Left ventricle myocardium inferior (tissue), 1 donor: ENCODE measurements around the gene CCNF. TPM values are rescaled to one million over a fixed set of nuclear protein-coding genes. Genes with fewer than 3 reads are reported as not detected.

Source experiments
- DNase-seq: peaks from one replicate; pipeline ENCODE4 v3.0.0-alpha.2; 2020
- H3K27ac ChIP-seq: fragments of 200-600 bp; replicated peaks from 2 replicates; pipeline ENCODE4 v1.8.0; 2021
- H3K27me3 ChIP-seq: fragments of 200-600 bp; 2 replicates; pipeline ENCODE4 v1.8.0; 2021; ENCODE audit warnings: low read depth
- H3K36me3 ChIP-seq: fragments of 200-600 bp; 2 replicates; pipeline ENCODE4 v1.8.0; 2021
- H3K4me1 ChIP-seq: fragments of 200-600 bp; 2 replicates; pipeline ENCODE4 v1.8.0; 2021
- H3K4me3 ChIP-seq: fragments of 200-600 bp; 2 replicates; pipeline ENCODE4 v1.8.0; 2021; ENCODE audit warnings: mild to moderate bottlenecking, moderate library complexity
- H3K9me3 ChIP-seq: fragments of 200-600 bp; replicated peaks from 2 replicates; pipeline ENCODE4 v1.8.0; 2021
- intact Hi-C: fragments of 100-400 bp; cut with micrococcal nuclease; formaldehyde crosslinking; loops from one replicate; pipeline ENCODE4 v1.11.0; 2022
- total RNA-seq: library from RNA; stranded (reverse); fragmentation: NEBNext Ultra II Directional; extraction: Animal tissue kit (Norgen Biotek cat#: 25700); gene quantifications from one replicate; pipeline ENCODE4 v1.2.1, GENCODE V29; 2021
- TF ChIP-seq, protein P1 (sequence below): fragments of 200-600 bp; IDR thresholded peaks from 2 replicates; pipeline ENCODE4 v1.8.0; 2021; ENCODE audit warnings: antibody characterized with exemption, mild to moderate bottlenecking, borderline replicate concordance
- donor health status: DM: no; HTN: yes; CAD: no; lungs with severe emphysema.

The CCNF gene
- total RNA-seq, 1 donor from 2014 or later, result 0.96 TPM

DNA sequence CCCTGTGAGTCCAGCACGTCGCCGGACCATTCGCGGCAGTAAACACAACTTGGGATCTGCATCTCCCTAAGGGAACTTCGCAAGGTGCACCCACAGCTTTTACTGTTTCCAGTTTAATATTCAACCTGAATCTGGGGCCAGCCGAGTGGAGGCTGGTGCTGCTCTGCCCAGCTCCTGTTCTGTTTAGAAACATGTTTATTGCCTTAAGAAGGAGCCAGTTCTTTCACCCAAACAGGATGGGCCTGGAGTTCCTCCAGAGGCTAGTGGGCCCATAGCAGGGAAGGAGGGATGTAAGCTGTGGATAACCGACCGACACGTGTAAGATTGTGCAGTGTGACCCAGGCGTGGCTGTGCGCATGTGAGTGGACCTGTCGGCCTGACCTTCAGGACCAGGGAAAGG is 63.0 kb downstream of the CCNF start:
- peaks cover 10% of the 10 kb centered on the region for H3K36me3 ChIP-seq
- H3K4me1 ChIP-seq, result peaks cover 11% of the 10 kb centered on the region
- TF ChIP-seq, protein P1, sequence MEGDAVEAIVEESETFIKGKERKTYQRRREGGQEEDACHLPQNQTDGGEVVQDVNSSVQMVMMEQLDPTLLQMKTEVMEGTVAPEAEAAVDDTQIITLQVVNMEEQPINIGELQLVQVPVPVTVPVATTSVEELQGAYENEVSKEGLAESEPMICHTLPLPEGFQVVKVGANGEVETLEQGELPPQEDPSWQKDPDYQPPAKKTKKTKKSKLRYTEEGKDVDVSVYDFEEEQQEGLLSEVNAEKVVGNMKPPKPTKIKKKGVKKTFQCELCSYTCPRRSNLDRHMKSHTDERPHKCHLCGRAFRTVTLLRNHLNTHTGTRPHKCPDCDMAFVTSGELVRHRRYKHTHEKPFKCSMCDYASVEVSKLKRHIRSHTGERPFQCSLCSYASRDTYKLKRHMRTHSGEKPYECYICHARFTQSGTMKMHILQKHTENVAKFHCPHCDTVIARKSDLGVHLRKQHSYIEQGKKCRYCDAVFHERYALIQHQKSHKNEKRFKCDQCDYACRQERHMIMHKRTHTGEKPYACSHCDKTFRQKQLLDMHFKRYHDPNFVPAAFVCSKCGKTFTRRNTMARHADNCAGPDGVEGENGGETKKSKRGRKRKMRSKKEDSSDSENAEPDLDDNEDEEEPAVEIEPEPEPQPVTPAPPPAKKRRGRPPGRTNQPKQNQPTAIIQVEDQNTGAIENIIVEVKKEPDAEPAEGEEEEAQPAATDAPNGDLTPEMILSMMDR, result no peak
- no peaks in the 10 kb centered on the region for H3K27me3 ChIP-seq
- intact Hi-C loops, result no loop called here
- DNase-seq, result no peak
- H3K9me3 ChIP-seq, result no peaks in the 10 kb centered on the region
- no peak overlapping the region for H3K27ac ChIP-seq
- H3K4me3 ChIP-seq, result no peak overlapping the region

DNA sequence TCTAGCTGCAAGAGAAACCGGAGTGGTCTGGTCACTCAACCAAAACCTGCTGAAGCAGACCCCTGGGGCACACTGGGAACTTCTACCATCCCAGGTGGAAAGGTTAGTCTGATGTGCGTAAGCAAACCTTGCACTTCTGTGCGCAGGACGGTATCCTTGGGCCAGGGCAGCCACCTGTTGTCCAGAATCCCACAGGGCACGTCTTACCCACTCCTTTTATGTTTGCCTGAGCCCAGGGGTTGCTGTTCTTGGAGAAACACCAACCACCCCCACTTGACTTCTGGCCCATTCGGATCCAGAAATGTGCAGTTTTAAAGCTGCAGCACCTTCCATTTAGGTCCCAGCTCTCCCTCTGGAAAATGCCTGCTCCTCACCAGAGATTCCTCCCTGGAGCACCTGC is 64.4 kb downstream of the CCNF start:
- Histone ChIP-seq H3K4me3 (no peak overlapping the region), H3K27ac (no peak overlapping the region), H3K27me3 (no peaks in the 10 kb centered on the region), H3K4me1 (peaks cover 21% of the 10 kb centered on the region), H3K9me3 (no peaks in the 10 kb centered on the region), H3K36me3 (peaks cover 10% of the 10 kb centered on the region)
- intact Hi-C loops, result no loop called here
- TF ChIP-seq, protein P1, result no peak
- no peak for DNase-seq

DNA sequence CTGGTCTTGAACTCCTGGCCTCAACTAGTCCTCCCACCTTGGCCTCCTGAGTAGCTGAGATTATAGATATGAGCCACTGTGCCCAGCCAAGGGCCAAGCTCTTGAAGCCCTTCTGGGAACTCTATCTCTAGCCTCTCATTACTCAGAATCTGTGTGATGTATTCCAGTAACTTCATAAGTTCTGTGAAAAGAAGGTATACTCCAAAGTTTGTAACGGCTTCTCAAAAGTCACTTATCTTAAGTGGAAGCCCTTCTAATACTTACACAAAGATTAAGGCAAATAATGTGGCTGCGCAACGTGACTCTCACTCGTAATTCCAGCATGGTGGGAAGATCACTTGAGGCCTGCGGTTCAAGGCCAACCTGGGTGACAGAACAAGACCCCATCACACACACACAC is 65.4 kb downstream of the CCNF start:
- Histone ChIP-seq H3K9me3 (no peaks in the 10 kb centered on the region), H3K27ac (no peak overlapping the region), H3K27me3 (no peaks in the 10 kb centered on the region), H3K4me1 (peaks cover 31% of the 10 kb centered on the region), H3K36me3 (peaks cover 10% of the 10 kb centered on the region), H3K4me3 (no peak overlapping the region)
- intact Hi-C loops, result no loop called here
- TF ChIP-seq, protein P1, result no peak
- DNase-seq, result no peak

- no peaks in the 10 kb centered on the region for H3K27me3 ChIP-seq
- H3K9me3 ChIP-seq, result no peaks in the 10 kb centered on the region
- H3K4me3 ChIP-seq, result no peak overlapping the region
- peaks cover 10% of the 10 kb centered on the region for H3K36me3 ChIP-seq
- DNase-seq, result no peak
- intact Hi-C loops, result no loop called here
- H3K27ac ChIP-seq, result no peak overlapping the region
- TF ChIP-seq, protein P1, result no peak
- H3K4me1 ChIP-seq, result peaks cover 35% of the 10 kb centered on the region
Measured at GRCh38 chr16:2495041-2495440, 65.8 kb downstream of the CCNF start.

GRCh38 chr16:2496223-2497115 is 67.2 kb downstream of the CCNF start:
- H3K4me3 ChIP-seq, result peak overlapping the region; percentile 30
- peak overlapping the region; percentile 84 for H3K27ac ChIP-seq
- no peaks in the 10 kb centered on the region for H3K27me3 ChIP-seq
- DNase-seq, result no peak
- H3K9me3 ChIP-seq, result no peaks in the 10 kb centered on the region
- TF ChIP-seq, protein P1, result no peak
- intact Hi-C loops, result no loop called here
- peaks cover 41% of the 10 kb centered on the region for H3K4me1 ChIP-seq
- peaks cover 7% of the 10 kb centered on the region for H3K36me3 ChIP-seq
